ENCODE data around the gene GABBR2. TPM values are rescaled to one million over a fixed set of nuclear protein-coding genes. Genes with fewer than 3 reads are reported as not detected.

Gene GABBR2
- total RNA-seq, 2 experiments from 2014 or later: not detected

DNA sequence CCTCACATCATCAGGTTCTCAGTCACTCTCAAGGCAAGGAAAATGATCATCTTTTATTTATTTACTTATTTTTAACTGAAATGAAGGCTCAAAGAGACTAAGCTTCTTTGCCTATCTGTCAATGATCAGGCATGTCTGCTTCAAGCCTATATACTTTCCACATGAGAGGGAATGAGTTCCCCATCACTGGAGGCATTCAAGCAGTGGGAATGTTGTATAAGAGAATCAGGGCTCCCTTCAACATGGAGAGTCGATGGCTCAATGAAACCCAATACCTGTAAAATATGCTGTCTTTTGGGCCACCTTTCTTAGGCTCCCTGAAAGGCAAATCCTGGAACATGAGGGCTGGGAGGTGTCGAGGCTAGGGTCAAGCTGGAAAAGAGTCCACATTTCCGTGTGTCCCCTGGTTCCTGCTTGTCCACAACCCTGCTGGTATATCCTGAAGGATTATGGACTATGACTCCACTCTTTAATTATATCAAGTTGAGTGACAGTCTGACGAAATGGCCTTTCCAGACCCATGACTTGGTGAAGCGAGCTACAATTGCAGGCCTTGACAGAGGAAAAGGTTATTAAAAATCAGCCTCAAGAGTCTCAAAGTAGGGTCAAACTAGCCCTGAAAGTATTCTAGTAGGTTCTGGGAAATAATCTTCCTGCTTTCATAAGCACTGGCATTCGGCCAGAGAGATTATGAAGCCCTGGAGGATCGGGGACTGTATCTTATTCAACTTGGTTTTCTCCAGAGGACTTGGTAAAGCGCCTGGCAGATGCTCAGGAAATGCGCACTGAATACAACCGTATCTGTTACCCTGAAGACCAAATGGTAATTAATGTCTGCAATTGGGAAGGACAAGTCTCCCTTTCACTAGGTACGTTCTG, 307.4 kb downstream of the GABBR2 start:
- H3K9me3 Mint-ChIP-seq (ENCODE audit: low read depth): no peaks in the 10 kb centered on the region
- CTCF ChIA-PET: no interaction called here
- peaks cover 28% of the 10 kb centered on the region for H3K27me3 Mint-ChIP-seq
- no peaks in the 10 kb centered on the region for H3K36me3 Mint-ChIP-seq
- no peak overlapping the region for H3K4me3 Mint-ChIP-seq
- H3K27ac Mint-ChIP-seq: no peak overlapping the region
- no peaks in the 10 kb centered on the region for H3K4me1 Mint-ChIP-seq
- ATAC-seq: no peak
- no peak for DNase-seq

DNA sequence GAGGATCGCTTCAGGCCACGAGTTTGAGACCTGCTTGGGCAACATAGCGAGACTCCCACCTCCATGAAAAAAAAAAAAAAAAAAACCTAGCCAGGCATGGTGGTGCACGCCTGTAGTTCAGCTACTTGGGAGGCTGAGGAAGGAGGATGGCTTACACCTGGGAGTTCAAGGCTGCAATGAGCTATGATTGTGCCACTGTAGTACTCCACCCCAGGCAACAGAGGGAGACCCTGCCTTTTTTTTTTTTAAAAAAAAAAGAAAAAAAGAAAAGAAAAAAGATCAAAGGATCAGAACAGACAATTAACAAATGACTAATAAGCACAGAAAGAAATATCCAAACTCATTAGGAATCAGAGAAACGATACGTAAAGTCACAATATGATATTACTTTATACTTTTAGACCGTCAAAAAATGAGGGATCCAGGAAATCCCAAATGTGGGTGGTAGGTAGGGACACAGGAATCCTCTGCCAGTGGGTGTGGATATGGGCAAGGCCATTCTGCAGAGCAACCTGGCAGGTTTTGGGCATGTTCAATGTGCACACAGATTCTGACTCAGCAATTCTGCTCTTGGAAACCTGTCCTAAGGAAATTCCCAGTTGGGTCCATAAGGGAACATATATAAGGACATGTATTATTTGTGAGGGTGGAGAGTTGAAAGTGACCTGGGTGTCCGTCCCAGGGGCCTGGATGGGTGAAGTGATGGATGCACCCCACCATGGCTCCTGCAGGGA, 308.6 kb downstream of the GABBR2 start:
- H3K9me3 Mint-ChIP-seq (ENCODE audit: low read depth): no peaks in the 10 kb centered on the region
- H3K4me1 Mint-ChIP-seq: no peaks in the 10 kb centered on the region
- H3K27ac Mint-ChIP-seq: no peak overlapping the region
- CTCF ChIA-PET: interaction anchor here (0.7 kb wide), 1 partner anchor 98 kb away, joined by 5 read pairs; no protein-coding TSS in a partner anchor
- H3K4me3 Mint-ChIP-seq: no peak overlapping the region
- DNase-seq (no peak), ATAC-seq (no peak)
- peaks cover 23% of the 10 kb centered on the region for H3K27me3 Mint-ChIP-seq
- H3K36me3 Mint-ChIP-seq: no peaks in the 10 kb centered on the region

DNA sequence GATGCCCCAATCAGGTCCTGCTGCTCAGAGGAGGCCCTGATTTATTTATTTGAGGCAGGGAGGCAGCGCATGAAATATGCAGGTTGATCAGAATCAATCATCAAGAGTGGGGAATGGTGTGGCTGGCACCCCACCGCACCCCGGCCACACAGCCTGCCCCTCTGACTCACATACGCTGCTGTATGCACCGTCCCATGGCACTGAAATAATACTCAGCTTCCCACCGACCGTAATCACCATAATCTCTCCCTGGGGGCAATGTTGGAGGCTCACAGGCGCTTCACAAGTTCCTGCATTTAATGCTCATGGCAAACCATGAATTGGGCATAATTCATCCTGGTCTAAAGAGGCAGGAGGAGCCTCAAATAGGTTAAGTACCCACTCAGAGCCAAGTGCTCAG, 312.1 kb downstream of the GABBR2 start:
- Mint-ChIP-seq H3K27ac (no peak overlapping the region), H3K27me3 (peaks cover 14% of the 10 kb centered on the region), H3K9me3 (ENCODE audit: low read depth) (no peaks in the 10 kb centered on the region), H3K4me3 (no peak overlapping the region), H3K36me3 (no peaks in the 10 kb centered on the region), H3K4me1 (peaks cover under 1% of the 10 kb centered on the region)
- ATAC-seq (no peak), DNase-seq (no peak)
- CTCF ChIA-PET: no interaction called here

DNA sequence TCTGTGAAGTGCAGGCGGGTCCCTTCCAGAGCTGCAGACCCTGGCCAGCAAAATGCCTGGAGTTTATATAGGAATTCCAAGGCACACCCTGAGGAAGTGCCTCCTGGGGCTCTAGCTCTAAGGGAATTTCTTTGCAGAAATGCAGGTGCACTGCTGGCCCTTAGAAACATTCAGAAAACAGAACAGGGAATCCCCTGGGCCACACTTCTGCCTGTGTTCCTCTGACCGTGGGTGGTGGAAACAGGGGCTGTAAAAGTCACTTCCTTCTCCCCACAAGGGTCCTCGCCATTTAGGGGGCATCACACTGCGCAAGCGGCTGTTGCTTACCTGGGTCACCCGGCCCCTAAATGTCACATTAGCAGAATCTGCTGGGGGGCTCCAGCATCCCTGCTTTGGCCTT, 312.5 kb downstream of the GABBR2 start:
- H3K4me1 Mint-ChIP-seq: peaks cover 4% of the 10 kb centered on the region
- no peaks in the 10 kb centered on the region for H3K9me3 Mint-ChIP-seq (ENCODE audit: low read depth)
- ATAC-seq (no peak), DNase-seq (no peak)
- no peak overlapping the region for H3K27ac Mint-ChIP-seq
- CTCF ChIA-PET: no interaction called here
- H3K4me3 Mint-ChIP-seq: no peak overlapping the region
- H3K27me3 Mint-ChIP-seq: peaks cover 14% of the 10 kb centered on the region
- no peaks in the 10 kb centered on the region for H3K36me3 Mint-ChIP-seq

DNA sequence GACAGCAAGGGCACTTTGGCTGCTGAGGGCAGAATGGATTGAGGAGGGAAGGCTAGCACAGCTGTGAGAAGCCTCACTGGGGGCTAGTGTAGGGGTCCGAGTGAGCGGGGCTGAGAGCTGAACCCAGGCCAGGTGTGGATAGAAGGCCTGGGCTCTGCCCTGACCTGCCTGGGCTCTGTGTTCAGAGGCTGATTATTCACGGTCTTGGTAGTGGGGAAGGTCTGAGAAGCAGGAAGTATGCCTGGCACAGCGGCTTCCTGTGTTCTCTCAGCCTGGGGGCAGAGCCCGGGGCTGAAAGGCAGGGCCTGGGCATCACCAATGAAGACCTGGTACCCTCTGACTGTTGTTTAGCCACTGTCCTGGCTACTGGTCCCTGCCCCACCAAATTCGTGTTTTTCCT, 316.9 kb downstream of the GABBR2 start:
- Mint-ChIP-seq H3K4me1 (peaks cover 4% of the 10 kb centered on the region), H3K36me3 (no peaks in the 10 kb centered on the region), H3K9me3 (ENCODE audit: low read depth) (no peaks in the 10 kb centered on the region), H3K27ac (peak overlapping the region; percentile 44), H3K27me3 (peaks cover 6% of the 10 kb centered on the region), H3K4me3 (no peak overlapping the region)
- ATAC-seq (no peak), DNase-seq (no peak)
- CTCF ChIA-PET: no interaction called here

DNA sequence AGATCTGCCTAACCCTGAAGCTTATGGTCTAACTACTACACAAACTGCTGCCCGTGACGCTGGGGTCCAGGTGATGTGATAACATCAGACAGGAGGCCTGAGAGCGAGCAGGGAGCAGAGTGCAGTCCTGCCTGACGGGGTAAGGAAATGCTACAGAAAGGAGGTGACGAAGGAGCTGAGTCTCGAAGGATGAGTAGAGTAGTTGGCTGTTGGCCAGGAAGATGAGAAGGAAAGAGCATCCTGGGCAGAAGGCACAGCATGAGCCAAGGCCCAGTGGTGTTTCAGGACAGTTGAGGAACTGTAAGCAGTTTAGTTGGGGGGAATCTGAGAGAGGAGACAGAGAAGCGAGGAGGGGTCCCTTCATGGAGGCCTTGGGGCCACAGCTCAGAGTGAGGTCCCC, 317.3 kb downstream of the GABBR2 start:
- Mint-ChIP-seq H3K36me3 (no peaks in the 10 kb centered on the region), H3K9me3 (ENCODE audit: low read depth) (no peaks in the 10 kb centered on the region), H3K27ac (peak overlapping the region; percentile 44), H3K4me3 (no peak overlapping the region), H3K27me3 (peaks cover 9% of the 10 kb centered on the region), H3K4me1 (peaks cover 4% of the 10 kb centered on the region)
- no peak for ATAC-seq
- DNase-seq: no peak
- CTCF ChIA-PET: no interaction called here

DNA sequence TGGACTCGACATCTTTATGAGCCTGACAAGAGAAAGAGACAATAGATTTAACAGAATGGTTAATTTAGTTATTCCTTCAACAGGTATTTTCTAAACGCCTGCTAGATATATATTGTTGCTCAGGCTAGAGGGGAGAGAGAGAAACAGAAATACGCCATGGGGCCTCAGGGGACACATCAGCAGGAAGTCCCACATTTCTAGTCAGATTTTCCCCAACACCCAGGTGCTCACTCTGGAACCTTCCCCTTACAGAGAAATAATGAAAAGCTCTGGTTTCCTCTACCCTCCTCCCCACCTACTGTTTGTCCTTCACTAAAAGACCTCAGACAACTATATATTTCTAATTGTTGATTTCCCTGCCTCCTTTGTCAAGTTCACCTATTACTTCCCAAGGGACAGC, 323.0 kb downstream of the GABBR2 start:
- no peaks in the 10 kb centered on the region for H3K36me3 Mint-ChIP-seq
- DNase-seq (no peak), ATAC-seq (no peak)
- CTCF ChIA-PET: no interaction called here
- H3K4me3 Mint-ChIP-seq: no peak overlapping the region
- peaks cover 12% of the 10 kb centered on the region for H3K27me3 Mint-ChIP-seq
- no peaks in the 10 kb centered on the region for H3K4me1 Mint-ChIP-seq
- H3K9me3 Mint-ChIP-seq (ENCODE audit: low read depth): no peaks in the 10 kb centered on the region
- peak overlapping the region; percentile 7 for H3K27ac Mint-ChIP-seq

DNA sequence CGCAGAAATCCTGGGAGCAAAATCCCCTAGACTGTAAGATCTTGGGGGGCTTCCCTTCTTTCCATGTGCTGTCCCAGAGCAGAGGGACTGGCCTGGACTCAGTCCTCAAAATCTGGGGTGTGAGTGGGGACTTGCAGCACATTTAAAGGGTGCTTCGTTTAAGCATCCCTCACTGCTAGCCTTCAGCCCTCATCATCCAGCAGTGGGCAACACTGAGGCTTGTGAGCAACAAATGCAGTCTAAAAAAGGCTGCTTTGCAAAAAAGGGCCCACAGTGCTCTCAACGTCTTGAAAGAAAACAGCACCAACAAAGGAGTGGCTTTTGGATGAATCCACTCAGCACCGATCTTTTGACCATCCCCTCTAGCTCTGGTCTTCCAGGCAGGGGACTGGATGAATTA, 325.0 kb downstream of the GABBR2 start:
- Mint-ChIP-seq H3K27ac (no peak overlapping the region), H3K36me3 (no peaks in the 10 kb centered on the region), H3K27me3 (peaks cover 12% of the 10 kb centered on the region), H3K4me1 (no peaks in the 10 kb centered on the region), H3K4me3 (no peak overlapping the region), H3K9me3 (ENCODE audit: low read depth) (no peaks in the 10 kb centered on the region)
- DNase-seq (no peak), ATAC-seq (no peak)
- CTCF ChIA-PET: no interaction called here

DNA sequence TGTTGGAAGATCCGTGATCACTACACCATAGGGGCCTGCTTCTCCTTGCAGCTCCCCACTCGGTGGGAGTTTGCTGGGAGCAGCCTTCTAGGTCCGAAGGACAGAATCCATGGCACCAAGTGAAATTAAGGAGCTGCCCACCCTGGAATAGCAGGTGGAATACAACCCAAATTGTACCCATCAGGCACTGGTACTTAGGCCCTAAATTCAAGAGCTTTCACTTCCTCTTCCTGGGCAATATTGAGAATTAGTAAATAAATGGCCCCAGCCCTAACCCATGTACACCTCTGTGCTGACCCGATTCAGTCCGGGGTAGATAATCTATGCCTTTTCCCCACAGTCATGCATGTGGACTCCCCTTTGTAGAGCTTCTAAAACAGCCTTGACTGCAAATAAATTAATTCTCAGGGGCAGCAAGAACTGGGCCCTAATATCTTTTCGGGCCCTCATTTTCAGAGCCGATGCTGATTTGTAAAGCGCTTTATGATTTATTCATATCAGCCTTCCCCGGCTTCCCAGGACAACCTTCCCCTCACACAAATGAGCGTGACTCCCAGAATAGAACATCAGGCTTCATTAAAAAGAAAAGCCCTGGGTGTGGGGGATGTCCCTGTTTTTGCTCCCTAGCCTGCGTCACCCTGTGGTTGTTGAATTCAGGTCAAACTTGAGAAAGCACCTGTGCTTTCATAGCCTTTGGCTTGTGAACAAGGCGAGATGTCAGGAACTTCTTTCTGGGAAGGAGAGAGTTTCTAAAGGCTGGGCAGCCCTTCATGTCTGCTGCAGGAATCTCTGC, 327.2 kb downstream of the GABBR2 start:
- H3K27ac Mint-ChIP-seq: no peak overlapping the region
- DNase-seq (no peak), ATAC-seq (no peak)
- no peaks in the 10 kb centered on the region for H3K9me3 Mint-ChIP-seq (ENCODE audit: low read depth)
- H3K4me3 Mint-ChIP-seq: no peak overlapping the region
- CTCF ChIA-PET: no interaction called here
- H3K4me1 Mint-ChIP-seq: no peaks in the 10 kb centered on the region
- H3K36me3 Mint-ChIP-seq: no peaks in the 10 kb centered on the region
- peaks cover 3% of the 10 kb centered on the region for H3K27me3 Mint-ChIP-seq

DNA sequence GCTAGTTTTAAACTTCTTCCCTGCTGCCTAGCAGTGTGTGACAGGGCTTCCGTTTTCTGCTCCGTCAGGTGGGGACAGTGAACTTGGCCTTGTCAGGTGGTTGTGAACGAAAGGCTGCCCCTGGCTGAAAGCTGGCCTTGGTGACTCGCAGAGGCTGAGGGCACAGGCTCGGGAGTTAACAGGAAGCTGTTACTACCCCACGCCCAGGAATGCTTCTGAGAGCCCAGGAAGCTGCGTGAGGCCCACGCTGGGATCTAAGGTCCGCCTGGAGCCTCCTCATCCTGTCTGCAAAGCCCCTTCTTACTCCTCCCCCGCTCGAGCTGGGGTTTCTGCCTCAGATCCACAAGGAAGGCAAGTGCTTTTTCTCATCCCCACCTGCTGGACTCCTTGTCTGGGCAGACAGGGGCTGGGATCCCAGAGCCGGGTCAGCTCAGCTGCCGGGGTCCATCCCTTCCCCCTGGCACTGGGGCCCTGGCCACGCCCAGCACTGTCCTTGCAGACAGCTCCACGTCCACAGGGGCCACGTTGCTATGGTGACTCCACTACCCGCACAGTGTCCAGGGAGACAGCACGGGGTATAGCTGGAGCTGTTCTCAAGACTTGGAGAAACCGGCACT, 328.6 kb downstream of the GABBR2 start:
- Mint-ChIP-seq H3K9me3 (ENCODE audit: low read depth) (no peaks in the 10 kb centered on the region), H3K4me1 (no peaks in the 10 kb centered on the region), H3K27ac (no peak overlapping the region), H3K4me3 (no peak overlapping the region), H3K27me3 (no peaks in the 10 kb centered on the region), H3K36me3 (no peaks in the 10 kb centered on the region)
- ATAC-seq (no peak), DNase-seq (no peak)
- CTCF ChIA-PET: no interaction called here

DNA sequence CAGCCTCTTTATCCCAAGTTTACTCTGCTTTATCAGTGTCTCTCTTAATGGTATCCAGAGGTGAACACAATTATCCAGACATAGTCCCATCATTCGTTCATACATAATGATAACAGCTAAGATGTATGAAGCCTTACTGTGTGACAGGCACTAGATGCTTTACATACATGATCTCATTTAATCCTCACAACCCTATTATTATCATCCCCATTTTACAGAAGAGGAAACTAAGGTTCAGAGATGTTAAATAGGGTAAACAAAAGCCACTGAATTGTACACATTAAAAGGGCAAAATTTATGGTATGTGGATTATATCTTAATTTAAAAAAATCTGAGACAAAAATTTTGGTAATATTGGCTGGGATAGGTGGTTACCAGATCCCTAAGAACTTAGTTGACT, 329.2 kb downstream of the GABBR2 start:
- no peaks in the 10 kb centered on the region for H3K4me1 Mint-ChIP-seq
- CTCF ChIA-PET: no interaction called here
- no peak for DNase-seq
- no peak for ATAC-seq
- no peaks in the 10 kb centered on the region for H3K27me3 Mint-ChIP-seq
- no peak overlapping the region for H3K27ac Mint-ChIP-seq
- no peaks in the 10 kb centered on the region for H3K9me3 Mint-ChIP-seq (ENCODE audit: low read depth)
- H3K36me3 Mint-ChIP-seq: no peaks in the 10 kb centered on the region
- no peak overlapping the region for H3K4me3 Mint-ChIP-seq

DNA sequence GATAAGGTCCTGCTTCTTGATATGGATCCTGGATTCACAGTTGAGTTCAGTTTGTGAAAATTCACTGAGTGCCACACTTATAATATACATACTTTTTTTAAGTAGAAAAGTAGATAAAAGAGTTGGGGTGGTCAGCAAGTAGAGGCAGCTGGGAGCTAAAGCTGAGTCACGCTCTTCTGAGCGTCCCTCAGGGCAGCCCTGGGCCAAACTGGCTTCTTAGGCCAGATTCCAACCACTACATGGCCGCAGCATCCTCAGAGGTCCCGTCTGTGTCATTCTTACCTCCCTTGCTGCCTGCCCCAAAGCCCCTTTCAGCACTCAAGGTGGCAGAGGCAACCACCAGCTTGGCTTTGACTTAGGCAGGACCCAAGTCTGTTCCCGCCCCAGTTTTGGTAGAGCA, 329.9 kb downstream of the GABBR2 start:
- Mint-ChIP-seq H3K27me3 (no peaks in the 10 kb centered on the region), H3K36me3 (no peaks in the 10 kb centered on the region), H3K4me3 (no peak overlapping the region), H3K4me1 (no peaks in the 10 kb centered on the region), H3K27ac (no peak overlapping the region), H3K9me3 (ENCODE audit: low read depth) (no peaks in the 10 kb centered on the region)
- DNase-seq (no peak), ATAC-seq (no peak)
- CTCF ChIA-PET: no interaction called here

DNA sequence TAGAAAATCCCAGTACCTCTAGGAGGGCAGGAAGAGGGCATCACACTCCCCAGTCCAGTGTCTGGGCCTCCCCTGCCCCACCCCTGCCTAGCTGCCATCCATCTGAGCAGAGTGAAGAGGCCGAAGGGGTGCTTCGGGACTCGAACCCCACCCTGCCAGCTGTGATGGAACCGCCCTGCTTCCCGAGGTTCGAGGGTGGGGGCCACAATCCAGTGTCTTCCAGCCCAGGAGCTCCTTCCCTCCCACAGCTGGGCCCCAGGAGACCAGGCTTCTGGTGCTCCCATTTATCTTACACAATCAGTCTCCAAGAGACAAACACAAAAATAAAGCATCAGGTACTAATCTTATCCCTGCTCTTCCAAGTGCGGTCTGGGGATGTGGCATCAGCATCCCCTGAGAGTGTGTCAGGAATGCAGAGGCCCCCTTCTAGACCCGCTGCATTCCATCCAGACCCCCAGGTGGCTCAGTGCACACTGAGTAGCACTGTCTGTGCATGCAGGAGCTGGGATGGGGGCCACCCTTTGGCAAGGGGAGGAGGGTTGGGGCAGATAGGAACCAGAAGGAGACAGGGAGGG, 330.4 kb downstream of the GABBR2 start:
- Mint-ChIP-seq H3K4me3 (no peak overlapping the region), H3K27me3 (no peaks in the 10 kb centered on the region)

More for the DNA sequence above, 330.4 kb downstream of the GABBR2 start:
- no peaks in the 10 kb centered on the region for H3K9me3 Mint-ChIP-seq (ENCODE audit: low read depth)
- no peaks in the 10 kb centered on the region for H3K36me3 Mint-ChIP-seq
- CTCF ChIA-PET: no interaction called here
- no peak overlapping the region for H3K27ac Mint-ChIP-seq
- DNase-seq (no peak), ATAC-seq (no peak)
- H3K4me1 Mint-ChIP-seq: no peaks in the 10 kb centered on the region
